HG02870 (cell line): ENCODE measurements around the gene SPRY4.
"Not testable (repeated sequence)": the region's sequence is repeated elsewhere in the genome, so short reads cannot be mapped to it uniquely, and the experiment has no call there.

ENCODE experiments used
- ATAC-seq: cut with Tn5 transposase; IDR thresholded peaks from one replicate; pipeline ENCODE4 v1.9.1; 2021; ENCODE audit warnings: mild to moderate bottlenecking, moderate library complexity; ENCODE audit not compliant: unreplicated experiment

SPRY4 gene

DNA sequence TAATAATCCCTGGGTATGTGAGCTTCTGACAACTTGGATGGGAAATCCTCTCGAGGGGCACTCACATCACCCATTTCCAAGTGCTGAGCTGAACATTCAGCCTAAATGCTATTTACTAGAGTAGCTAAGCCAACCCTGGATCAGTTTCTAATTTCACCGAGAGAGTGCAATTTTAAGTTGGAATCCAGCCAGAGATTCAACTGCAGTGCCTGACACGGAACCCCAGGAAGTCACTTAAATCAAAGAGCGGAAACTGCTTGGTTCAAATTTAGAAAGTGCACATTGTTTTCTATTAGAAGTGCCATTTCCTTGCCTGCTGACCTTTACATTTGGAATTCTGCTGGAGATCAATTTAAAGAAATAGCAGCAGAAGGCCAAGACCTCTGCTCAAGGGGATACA, 8.8 kb downstream of the SPRY4 start:
- no peak for ATAC-seq

DNA sequence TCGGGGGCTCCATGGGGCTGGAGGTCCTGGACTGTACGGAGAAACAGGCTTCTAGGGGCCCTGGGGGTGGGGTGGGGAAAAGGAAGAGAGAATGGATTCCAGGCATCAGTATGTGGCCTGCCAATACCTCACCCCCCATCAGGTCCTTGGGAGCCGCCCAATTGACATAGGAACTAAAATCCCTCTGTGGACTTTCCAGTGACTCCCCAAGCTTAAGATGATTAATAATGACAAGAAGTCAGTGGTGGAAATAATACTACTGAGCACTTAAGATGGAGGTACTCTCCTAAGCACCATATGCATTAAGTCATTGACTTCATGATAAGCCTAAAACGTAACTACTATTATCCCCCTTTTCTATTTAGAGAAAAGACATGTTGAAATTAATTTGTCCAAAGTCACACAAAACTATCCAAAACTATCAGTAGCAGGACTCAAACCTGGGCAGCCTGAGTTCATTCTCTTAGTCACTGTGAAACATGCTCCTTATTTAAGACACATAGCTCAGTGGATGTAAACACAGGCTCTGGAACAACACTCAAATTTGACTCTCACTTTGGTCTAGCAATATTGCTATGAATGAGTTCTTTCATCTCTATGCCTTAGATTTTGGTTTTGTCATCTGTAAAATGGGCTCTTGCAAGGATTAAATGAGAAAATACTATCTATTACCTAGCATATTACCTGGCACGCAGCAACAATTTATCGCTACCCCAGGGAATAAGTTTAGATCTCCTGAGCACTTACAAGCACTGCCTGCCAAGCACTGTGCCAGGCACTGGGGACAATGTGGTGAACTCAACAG, 9.5 kb downstream of the SPRY4 start:
- no peak for ATAC-seq

DNA sequence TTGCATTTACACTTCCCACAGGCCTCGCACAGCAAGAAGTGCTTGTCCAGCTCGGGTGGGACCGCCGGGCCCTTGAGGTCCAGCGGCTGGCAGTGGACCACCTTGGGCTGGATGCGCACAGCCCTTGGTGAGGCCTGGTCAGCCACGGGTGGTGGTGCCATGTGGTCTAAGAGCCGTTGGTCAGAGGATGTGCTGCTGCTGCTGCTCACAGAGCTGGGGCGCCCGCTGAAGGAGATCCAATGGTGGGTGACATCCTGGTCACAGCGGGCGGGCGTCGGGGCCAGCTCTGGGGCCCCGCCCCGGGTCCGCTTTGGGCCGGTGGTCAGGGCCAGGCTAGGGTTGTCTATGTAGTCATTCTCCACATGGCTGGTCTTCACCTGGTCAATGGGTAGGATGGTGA, 10.2 kb downstream of the SPRY4 start:
- no peak for ATAC-seq

DNA sequence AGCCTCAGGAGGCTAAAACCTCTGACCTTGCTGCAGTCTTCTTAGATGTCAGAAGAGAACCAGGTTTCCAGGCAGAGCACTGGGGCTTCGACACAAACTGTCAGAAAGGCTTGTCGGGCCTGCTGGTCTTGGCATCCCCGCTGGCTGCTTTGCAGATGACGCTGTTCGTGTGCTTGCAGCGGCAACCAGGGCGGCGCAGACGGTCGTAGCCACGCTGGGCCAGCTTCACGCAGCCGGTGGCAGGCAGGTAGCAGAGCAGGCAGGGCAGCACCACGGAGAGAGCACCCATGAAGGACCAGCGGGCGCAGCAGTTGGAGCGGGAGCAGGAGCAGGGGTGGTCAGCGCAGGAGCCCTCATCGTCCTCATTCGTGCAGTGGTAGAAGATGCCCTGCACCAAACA, 10.7 kb downstream of the SPRY4 start:
- ATAC-seq, result no peak

DNA sequence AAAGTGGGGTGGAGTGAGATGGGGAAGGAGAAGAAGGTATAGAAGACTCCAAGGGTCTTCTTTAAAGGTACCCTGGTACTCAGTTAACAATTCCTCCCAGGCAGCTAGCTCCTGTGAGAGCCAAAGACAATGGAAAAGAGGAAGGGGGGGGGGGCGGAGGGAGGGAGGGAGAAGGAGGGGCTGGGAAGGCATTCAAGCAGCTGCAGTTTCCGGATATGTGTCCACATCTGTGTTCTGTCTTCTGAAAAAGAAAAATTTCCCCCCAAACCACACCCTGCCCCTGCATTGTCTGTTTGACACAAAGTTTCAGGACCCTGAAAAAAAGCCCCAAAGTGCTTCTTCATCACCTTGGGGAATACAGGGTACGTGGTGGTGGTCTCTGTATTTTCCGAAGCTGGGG, 11.1 kb downstream of the SPRY4 start:
- ATAC-seq, result no peak

DNA sequence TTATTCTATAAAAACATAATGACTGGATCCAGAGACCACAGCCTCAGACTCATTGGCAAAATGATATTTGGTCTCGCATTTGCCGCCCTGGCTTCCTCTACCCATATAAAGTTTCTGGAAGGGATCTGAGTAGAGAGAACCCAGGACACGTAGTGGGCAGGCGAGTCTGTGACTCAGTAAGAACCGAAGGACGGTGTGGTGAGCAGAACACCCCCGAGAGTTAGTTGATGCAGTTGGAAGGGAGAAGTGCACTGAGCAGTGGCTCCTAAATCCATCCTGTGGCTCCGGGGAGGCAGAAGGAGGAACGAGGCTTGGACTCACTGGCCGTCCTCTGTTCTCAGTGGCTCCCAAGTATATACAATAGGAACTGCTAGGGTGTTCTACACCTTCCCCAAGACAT, 11.5 kb downstream of the SPRY4 start:
- no peak for ATAC-seq

DNA sequence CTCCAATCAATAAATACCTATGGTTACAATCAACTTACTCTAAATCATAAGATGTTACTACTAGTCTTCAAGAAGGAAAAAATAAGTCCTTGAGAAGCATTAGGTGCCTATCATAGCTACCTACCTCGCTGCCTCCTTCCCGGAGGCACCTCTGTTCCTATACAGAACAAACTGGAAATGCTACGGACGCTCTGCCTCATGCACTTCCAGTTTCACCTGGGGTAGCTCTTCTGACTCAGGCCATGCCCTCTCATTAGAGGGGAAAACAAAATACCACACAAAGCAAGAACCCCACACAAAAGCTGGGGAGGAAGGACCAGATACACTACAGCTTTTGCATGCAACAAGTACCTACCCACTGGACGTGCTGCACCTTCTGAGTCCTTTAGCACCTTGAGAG, 12.4 kb downstream of the SPRY4 start:
- no peak for ATAC-seq

DNA sequence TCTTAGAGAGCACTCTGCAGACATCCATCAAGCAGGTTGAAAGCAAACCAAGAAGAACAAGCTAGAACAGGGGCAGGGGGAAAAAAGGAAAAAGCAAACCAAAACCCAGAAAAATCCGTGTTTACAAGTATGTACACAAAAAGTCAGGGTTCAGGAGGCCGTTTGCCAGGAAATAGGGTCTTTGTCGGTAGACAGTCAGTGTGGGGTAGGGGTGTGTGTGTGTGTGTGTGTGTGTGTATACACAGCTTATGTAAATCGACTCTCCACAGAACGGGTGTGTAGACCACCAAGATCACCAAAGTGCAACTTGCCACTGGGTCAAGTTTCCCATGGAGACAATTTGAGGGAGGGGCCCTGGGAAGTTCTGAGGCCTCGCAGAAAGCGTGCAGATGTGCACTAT, 13.1 kb downstream of the SPRY4 start:
- no peak for ATAC-seq

DNA sequence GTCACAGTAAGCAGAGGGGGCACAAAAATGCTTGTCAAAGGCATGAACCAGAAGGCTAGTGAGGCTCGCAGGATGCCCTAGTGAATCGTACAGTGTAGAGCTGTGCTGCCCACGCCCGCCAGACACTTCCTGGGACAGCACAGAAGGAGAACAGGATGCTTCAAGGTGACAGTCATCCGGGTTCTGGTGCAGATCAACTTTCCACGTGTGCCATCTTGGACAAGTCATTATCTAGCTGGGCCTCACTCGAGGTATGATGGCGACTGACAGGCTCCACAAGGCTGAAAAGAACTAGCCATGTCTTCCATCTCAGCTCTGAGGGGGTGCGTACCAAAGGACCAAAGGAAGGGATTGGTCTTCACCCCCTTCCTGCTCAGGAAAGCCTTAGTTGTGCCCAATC, 14.0 kb downstream of the SPRY4 start:
- ATAC-seq, result no peak

DNA sequence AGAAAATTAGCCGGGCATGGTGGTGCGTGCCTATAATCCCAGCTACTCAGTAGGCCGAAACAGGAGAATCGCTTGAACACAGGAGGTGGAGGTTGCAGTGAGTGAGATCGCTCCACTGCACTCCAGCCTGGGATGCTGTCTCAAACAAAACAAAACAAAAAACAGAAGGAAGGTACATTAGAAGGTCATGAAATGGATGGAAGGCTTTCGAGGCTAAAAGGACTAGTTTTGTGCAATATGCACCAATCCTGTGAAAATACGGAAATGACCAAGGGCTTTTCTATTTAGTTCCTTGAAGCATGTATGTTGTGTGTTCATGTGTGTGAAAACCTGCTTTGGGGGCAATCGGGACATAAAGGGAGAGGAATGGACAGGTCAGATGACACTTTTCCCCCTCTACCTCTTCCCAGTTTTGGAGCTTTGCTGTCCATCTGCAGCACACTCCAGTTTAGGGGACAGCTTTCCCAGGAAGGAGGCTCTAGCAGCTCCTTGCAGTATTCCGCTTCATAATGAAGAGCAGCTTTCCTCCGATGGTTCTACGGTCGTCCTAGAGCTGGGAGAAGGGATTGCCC, 15.0 kb downstream of the SPRY4 start:
- no peak for ATAC-seq

DNA sequence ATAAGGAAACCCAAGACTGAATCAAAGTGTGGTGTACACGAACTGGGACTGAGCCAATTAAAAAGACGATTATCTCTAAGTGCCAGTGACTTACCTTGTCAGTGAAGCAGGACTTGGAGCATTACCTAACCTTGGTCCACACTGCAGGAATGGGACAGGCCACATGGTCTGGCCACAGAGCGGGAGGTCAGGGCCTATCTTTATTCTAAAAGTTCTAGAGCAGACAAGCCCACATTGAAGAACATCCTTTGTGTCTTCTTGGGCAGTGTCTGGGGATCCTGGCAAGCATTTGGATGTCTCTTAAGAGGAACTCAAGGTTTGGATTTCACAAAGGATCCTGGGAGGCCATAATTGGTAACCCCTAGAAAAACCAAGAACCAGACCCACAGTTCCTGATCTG, 16.5 kb downstream of the SPRY4 start:
- ATAC-seq, result no peak

DNA sequence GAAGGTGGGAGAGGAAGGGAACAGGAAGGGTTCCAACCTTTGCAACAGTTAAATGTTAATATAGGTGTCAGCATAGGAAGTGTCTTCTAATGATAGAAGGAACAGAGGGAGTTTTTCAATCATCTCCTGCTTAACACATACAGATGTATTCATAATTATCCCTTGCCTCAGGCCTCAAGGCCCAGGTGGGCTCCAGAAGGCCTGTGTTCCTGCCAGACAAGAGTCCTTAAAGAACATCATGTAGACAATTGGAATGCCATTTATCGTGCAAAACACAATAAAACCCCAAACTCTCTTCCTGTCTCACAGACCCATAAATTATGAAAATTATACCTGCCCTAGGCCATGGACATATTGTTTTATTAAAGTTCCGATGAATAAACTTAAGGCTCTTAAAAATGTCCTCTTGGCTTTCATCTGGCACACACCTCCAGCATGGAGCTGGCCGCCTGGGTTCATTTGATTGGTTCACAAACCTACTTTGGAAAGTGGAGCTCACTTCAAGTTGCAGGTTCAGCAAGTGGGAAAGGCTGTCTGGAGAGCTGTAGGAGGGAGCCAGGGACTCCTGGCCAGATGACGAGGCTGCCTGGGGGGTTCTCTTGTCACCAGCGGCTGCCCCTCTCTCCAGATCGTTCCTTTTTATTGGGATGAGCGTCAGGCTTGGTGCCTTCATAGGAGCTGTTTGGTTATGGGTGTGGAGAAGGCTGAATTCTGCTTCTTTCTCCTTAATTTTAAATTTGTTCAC, 17.5 kb downstream of the SPRY4 start:
- no peak for ATAC-seq

DNA sequence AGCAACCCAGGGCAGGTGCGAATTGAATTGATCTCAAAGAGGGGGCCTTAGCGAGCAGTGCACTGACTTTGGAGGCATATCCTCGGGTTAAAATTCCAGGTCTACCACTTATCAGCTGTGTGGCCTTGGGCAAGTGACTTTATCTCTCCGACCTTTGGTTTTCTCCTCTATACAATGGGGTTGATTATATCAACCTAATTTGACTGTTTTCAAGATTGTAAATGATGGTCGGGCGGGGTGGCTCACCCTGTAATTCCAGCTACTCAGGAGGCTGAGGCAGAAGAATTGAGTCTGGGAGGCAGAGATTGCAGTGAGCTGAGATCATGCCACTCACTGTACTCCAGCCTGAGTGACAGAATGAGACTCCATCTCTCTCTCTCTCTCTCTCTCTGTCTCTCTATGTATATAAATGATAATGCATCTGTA, 18.7 kb downstream of the SPRY4 start:
- ATAC-seq, result no peak

DNA sequence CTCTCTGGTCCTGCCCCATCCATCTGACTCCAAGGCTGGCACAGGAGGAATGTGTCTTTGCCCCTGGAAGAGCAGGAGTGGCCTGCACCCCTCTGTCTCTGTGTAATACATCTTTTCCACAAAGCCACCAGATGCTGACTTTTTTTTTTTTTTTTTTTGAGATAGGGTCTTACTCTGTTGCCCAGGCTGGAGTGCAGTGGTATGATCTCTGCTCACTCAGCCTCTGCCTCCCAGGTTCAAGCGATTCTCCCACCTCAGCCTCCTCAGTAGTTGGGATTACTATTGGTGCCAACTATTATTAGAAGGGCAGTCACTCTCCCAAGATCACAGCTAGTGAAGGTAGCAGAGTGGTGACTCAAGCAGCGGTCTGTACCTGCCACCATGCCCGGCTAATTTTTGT, 19.6 kb downstream of the SPRY4 start:
- no peak for ATAC-seq

DNA sequence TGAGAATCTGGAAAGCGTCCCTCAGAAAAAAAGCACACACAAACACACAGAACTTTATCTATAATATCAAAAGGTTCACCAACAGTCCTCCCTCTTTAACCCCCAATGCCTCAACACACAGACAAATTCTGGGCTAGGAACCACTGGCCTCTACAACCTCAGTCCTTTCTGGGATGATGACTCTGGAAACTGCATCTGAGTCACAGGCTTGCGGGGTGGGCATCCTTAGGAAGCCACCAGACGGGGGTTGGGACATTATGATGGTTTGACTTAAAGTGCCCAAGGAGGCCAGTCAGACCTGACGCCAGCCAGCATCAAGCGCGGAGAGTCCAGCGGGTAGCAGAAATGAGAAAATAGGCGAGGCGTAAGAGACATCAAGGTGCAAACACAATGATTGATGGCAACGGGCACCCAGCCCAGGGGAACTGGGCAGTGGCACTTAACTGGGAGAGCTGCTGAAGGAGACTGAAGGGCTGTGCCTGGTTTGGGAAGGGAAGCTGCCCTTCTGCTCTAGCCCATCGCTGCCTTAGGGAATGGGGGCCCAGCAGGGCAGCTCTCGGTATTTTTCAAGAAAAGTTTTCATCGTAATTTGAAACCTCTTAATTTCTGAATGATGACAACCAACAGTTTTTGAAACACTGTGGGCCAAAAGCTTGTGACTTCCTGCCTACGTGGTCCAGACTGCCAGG, 20.7 kb downstream of the SPRY4 start:
- no peak for ATAC-seq

DNA sequence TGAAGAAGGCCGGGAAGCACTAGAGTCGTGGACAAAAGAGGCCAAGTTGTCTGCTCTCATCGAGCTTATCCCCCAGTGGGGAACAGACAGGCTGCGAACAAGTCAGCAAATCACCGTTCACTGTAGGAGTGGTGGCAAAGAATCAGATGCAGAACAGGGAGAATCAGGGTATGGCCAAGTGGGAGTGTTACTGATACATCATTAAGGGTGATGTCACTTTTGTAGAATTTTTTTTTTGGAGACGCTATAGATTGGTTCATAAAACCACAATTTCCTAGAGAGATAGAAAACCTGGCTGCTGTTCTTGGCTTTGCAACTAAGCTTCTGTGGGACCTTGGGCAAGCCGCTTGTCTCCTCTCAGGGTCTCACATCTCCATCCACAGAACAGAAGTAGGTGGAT, 21.3 kb downstream of the SPRY4 start:
- ATAC-seq, result no peak

DNA sequence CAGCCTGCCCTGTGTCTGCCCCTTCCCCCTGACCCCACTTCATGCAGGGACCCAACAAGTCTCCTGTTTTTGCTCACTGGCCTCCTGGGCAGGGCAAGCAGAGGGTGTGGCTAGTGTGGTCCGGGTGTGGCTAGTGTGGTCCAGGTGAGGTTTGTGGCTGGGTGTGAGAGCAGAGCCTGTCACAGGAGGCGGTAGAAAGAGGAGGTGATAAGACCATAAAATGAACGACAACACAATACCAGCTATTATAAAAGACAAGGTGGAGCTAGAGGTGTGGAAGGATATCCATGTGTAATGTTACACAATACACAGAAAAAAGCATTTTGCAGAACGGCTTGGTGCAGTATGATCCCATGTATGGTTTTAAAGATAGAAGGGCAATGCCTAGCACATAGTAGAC, 23.3 kb downstream of the SPRY4 start:
- ATAC-seq, result no peak

DNA sequence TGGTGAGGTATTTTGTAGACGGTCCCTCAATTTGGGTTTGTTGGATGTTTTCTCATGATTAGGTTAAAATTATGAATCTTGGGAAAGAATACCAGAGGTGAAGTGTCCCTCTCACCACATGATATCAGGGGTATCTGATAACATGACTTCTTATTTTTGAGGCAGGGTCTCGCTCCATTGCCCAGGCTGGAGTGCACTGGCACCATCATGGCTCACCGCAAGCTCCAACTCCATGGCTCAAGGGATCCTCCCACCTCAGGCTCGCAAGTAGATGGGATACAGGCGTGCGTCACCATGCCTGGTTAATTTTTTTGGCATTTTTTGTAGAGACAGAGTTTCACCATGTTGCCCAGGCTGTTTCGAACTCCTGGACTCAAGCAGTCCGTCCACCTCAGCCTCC, 24.1 kb downstream of the SPRY4 start:
- ATAC-seq, result no peak

DNA sequence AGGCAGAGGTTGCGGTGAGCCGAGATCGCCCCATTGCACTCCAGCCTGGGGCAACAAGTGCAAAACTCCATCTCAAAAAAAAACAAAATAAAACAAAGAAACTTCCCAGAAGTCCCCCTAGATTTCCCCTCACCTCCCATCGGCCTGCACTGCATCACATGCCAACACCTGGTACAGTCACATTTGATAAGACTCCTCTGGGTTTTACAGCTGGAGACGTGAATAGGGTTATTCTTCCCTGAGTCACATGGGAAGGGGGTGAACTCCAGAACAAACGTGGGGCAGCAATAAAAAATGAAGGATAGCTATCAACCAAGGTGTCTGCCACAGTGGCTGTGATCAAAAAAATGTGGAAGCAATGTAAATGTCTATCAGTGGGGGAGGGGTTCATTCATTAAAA, 26.0 kb downstream of the SPRY4 start:
- no peak for ATAC-seq

DNA sequence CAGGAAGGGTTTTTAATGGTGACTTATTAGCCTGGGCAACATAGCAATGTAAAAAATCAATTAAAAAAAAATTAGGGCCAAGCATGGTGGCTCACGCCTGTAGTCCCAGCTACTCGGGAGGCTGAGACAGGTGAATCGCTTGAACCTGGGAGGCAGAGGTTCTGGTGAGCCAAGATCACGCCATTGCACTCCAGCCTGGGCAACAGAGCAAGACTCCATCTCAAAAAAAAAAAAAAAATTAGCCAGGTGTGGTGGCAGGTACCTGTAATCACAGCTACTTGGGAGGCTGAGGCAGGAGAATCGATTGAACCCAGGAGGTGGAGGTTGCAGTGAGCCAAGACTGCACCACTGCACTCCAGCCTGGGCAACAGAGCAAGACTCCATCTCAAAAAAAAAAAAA, 27.0 kb downstream of the SPRY4 start:
- ATAC-seq, result not testable (repeated sequence)

DNA sequence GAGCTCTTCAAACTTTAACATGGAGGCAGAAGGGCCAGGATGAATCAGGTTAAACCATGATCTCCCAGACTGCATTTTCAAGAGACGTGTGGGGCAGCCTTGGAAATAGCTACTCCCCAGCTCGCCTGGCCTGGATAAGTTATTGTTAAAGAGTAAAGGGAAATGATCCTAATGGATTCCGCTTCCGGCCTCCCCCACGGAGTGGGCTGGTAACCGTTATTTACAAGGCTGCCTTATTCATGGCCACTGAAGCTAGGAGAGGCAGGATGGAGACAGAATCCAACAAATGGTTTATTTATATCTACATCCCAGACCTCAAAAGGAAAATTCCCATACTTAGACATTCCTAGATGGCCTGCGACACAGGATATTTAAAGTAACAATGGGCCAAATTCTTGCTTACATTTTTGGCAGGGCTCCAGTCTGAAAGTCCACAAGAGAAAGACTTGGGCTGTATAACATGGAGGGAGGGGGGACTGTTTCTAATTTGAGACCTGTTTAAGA, 27.9 kb downstream of the SPRY4 start:
- ATAC-seq, result no peak
